Testis (tissue), 2 donors: ENCODE measurements around the gene CMTM1.

Experiments used
- POLR2A ChIP-seq: fragments of 450-650 bp; IDR thresholded peaks from one replicate; pipeline ENCODE4 v1.6.1; 2017; ENCODE audit warnings: antibody characterized with exemption, mild to moderate bottlenecking, moderate library complexity
- TF ChIP-seq, protein P1 (sequence below), 3 experiments: fragments of 450-650 bp in 2 of 3; fragments of 200-600 bp in 1 of 3; sonication (generic) in 1 of 3; IDR thresholded peaks; one replicate each; pipeline ENCODE4 v1.5.1; 2016 to 2019; ENCODE audit warnings: antibody characterized with exemption in 3 of 3, mild to moderate bottlenecking in 2 of 3, moderate library complexity in 1 of 3

DNA sequence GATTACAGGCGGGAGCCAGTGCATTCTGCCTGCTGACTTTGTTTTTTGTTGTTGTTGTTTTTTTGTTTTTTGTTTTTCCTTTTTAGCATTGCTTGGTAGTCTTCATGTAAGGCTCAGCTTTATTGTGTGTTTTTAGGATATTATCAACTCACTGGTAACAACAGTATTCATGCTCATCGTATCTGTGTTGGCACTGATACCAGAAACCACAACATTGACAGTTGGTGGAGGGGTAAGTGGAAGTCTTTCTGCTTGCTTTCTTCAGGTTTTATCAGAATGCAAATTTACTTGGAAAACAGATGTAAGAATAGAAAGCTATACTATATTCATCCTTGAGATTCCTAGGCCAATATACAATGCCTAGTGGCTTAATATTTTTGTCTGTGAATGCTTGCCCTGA is 3.3 kb upstream of the CMTM1 start:
- TF ChIP-seq, protein P1, sequence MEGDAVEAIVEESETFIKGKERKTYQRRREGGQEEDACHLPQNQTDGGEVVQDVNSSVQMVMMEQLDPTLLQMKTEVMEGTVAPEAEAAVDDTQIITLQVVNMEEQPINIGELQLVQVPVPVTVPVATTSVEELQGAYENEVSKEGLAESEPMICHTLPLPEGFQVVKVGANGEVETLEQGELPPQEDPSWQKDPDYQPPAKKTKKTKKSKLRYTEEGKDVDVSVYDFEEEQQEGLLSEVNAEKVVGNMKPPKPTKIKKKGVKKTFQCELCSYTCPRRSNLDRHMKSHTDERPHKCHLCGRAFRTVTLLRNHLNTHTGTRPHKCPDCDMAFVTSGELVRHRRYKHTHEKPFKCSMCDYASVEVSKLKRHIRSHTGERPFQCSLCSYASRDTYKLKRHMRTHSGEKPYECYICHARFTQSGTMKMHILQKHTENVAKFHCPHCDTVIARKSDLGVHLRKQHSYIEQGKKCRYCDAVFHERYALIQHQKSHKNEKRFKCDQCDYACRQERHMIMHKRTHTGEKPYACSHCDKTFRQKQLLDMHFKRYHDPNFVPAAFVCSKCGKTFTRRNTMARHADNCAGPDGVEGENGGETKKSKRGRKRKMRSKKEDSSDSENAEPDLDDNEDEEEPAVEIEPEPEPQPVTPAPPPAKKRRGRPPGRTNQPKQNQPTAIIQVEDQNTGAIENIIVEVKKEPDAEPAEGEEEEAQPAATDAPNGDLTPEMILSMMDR (IDR thresholded peaks at IDR 0.05): no peak
- TF ChIP-seq POLR2A: no peak
